RCC 7860 (cell line): Measurements from ENCODE around the gene HECTD2.
A peak's percentile ranks its signal among the peaks of the same experiment; 100 is the strongest.
"Not testable (repeated sequence)": the region's sequence is repeated elsewhere in the genome, so short reads cannot be mapped to it uniquely, and the experiment has no call there.

Experiments used
- DNase-seq: peaks from one replicate; pipeline ENCODE4 v3.0.0-alpha.2; 2015; ENCODE audit warnings: low spot score
- FAIRE-seq: peaks from 2 replicates; lab custom pipeline; 2012; peaks lifted over from hg19 to GRCh38; lab: Jason Lieb, UNC

The HECTD2 gene

GRCh38 chr10:91560827-91561226 lies 150.7 kb downstream of the HECTD2 start:
- peak; percentile 9 for DNase-seq
- FAIRE-seq, result not testable (repeated sequence)

- FAIRE-seq, result no peak
- no peak for DNase-seq
These were observed 152.9 kb downstream of the HECTD2 start for GRCh38 chr10:91562839-91563581.

GRCh38 chr10:91564026-91564425 lies 153.9 kb downstream of the HECTD2 start:
- DNase-seq, result no peak
- FAIRE-seq, result no peak
